GM23338 (cell line): ENCODE results near the gene R3HDML. TPM values are rescaled to one million over a fixed set of nuclear protein-coding genes. Genes with fewer than 3 reads are reported as not detected.

Experiments used
- ATAC-seq: fragments of 200-7000 bp; cut with Tn5 transposase; 3 replicates; pipeline ENCODE4 v1.9.1; 2020
- DNase-seq: peaks from one replicate; pipeline ENCODE4 v3.0.0-alpha.2; 2015; ENCODE audit warnings: low spot score
- H2AFZ ChIP-seq: fragments of 200-600 bp; sonication (generic); 2 replicates; pipeline ENCODE4 v1.8.0; 2016; ENCODE audit warnings: antibody characterized with exemption, mild to moderate bottlenecking, moderate library complexity
- H3F3A ChIP-seq: fragments of 200-600 bp; sonication (generic); replicated peaks from 2 replicates; pipeline ENCODE4 v1.8.0; 2017; ENCODE audit warnings: antibody characterized with exemption, mixed run types, low read depth
- H3K27ac ChIP-seq: fragments of 200-600 bp; sonication (generic); 2 replicates; pipeline ENCODE4 v1.6.1; 2016; ENCODE audit warnings: low read depth
- H3K27me3 ChIP-seq: fragments of 200-600 bp; sonication (generic); 2 replicates; pipeline ENCODE4 v1.8.0; 2016; ENCODE audit warnings: mild to moderate bottlenecking, mixed run types, moderate library complexity; ENCODE audit not compliant: insufficient read depth
- H3K36me3 ChIP-seq: fragments of 200-600 bp; sonication (generic); 2 replicates; pipeline ENCODE4 v1.8.0; 2016; ENCODE audit warnings: mild to moderate bottlenecking; ENCODE audit not compliant: insufficient read depth
- H3K4me1 ChIP-seq: fragments of 200-600 bp; sonication (generic); 2 replicates; pipeline ENCODE4 v1.8.0; 2016; ENCODE audit warnings: mild to moderate bottlenecking, moderate library complexity; ENCODE audit not compliant: insufficient read depth
- H3K4me2 ChIP-seq: fragments of 200-600 bp; sonication (generic); 2 replicates; pipeline ENCODE4 v1.7.1; 2017; ENCODE audit warnings: mixed run types
- H3K4me3 ChIP-seq: fragments of 200-600 bp; sonication (generic); 2 replicates; pipeline ENCODE4 v1.6.1; 2016; ENCODE audit warnings: mixed run types
- H3K79me2 ChIP-seq: fragments of 200-600 bp; sonication (generic); replicated peaks from 2 replicates; pipeline ENCODE4 v1.8.0; 2017; ENCODE audit warnings: mild to moderate bottlenecking; ENCODE audit not compliant: insufficient read depth
- H3K9me2 ChIP-seq: fragments of 200-600 bp; sonication (generic); 2 replicates; pipeline ENCODE4 v1.8.0; 2017; ENCODE audit not compliant: insufficient read depth
- H4K20me1 ChIP-seq: fragments of 200-600 bp; sonication (generic); replicated peaks from 2 replicates; pipeline ENCODE4 v1.8.0; 2017; ENCODE audit warnings: mild to moderate bottlenecking; ENCODE audit not compliant: insufficient read depth
- H3K27ac Mint-ChIP-seq: 2 replicates; pipeline ENCODE4 v1.8.0; 2020; ENCODE audit warnings: inconsistent platforms, mild to moderate bottlenecking, moderate library complexity, mixed read lengths
- H3K27me3 Mint-ChIP-seq: 3 replicates; pipeline ENCODE4 v1.8.0; 2022; ENCODE audit warnings: low read depth, mild to moderate bottlenecking, moderate library complexity, mixed read lengths, inconsistent platforms; ENCODE audit not compliant: insufficient read depth, poor library complexity
- H3K36me3 Mint-ChIP-seq: 3 replicates; pipeline ENCODE4 v1.8.0; 2021; ENCODE audit warnings: low read depth, mild to moderate bottlenecking, inconsistent platforms, moderate library complexity, mixed read lengths
- H3K4me1 Mint-ChIP-seq: 3 replicates; pipeline ENCODE4 v1.8.0; 2020; ENCODE audit warnings: mild to moderate bottlenecking, inconsistent platforms, mixed read lengths
- H3K4me3 Mint-ChIP-seq: 3 replicates; pipeline ENCODE4 v1.8.0; 2021; ENCODE audit warnings: moderate library complexity, mild to moderate bottlenecking, inconsistent platforms, mixed read lengths
- H3K9me3 Mint-ChIP-seq: 3 replicates; pipeline ENCODE4 v1.8.0; 2020; ENCODE audit warnings: moderate library complexity, mild to moderate bottlenecking, inconsistent platforms, mixed read lengths
- CREB1 ChIP-seq: fragments of 250-450 bp; sonication (Bioruptor Pico); IDR thresholded peaks from 2 replicates; pipeline ENCODE4 v1.5.0; 2020; ENCODE audit warnings: low read depth, mild to moderate bottlenecking, moderate library complexity
- EZH2 ChIP-seq: fragments of 200-600 bp; sonication (generic); IDR thresholded peaks from one replicate; pipeline ENCODE4 v1.8.0; 2017; ENCODE audit warnings: antibody characterized with exemption, mild to moderate bottlenecking, low read depth; ENCODE audit not compliant: unreplicated experiment
- EZH2phosphoT487 ChIP-seq: fragments of 200-600 bp; sonication (generic); IDR thresholded peaks from one replicate; pipeline ENCODE4 v1.8.1; 2018; ENCODE audit warnings: antibody characterized with exemption; ENCODE audit not compliant: unreplicated experiment
- JUNB ChIP-seq: IDR thresholded peaks from one replicate; pipeline ENCODE4 v1.6.1; 2016; ENCODE audit warnings: antibody characterized with exemption; ENCODE audit not compliant: unreplicated experiment
- NANOG ChIP-seq: IDR thresholded peaks from 2 replicates; pipeline ENCODE4 v1.6.1; 2016; ENCODE audit warnings: antibody characterized with exemption, borderline replicate concordance
- POLR2AphosphoS5 ChIP-seq: IDR thresholded peaks from 2 replicates; pipeline ENCODE4 v1.6.1; 2016; ENCODE audit warnings: antibody characterized with exemption, low read depth
- STAT1 ChIP-seq: IDR thresholded peaks from one replicate; pipeline ENCODE4 v1.6.1; 2016; ENCODE audit warnings: antibody characterized with exemption; ENCODE audit not compliant: unreplicated experiment
- ZNF114 ChIP-seq: fragments of 250-450 bp; sonication (Bioruptor Pico); IDR thresholded peaks from 2 replicates; pipeline ENCODE4 v1.5.0; 2020; ENCODE audit warnings: mild to moderate bottlenecking, moderate library complexity
- ZNF331 ChIP-seq: fragments of 250-450 bp; sonication (Bioruptor Pico); IDR thresholded peaks from 2 replicates; pipeline ENCODE4 v1.5.0; 2020; ENCODE audit warnings: low read depth, mild to moderate bottlenecking, moderate library complexity
- polyA plus RNA-seq: library from polyadenylated mRNA; unstranded; fragments of >200 nt; fragmentation: Nextera tagmentation; extraction: Ambion mirVana; gene quantifications from 2 replicates; pipeline ENCODE4 v1.2.1, GENCODE V29; 2016
- total RNA-seq: library from RNA; depleted of rRNA; stranded (reverse); fragments of >200 nt; shearing (Covaris generic); gene quantifications from 2 replicates; pipeline ENCODE4 v1.2.3, GENCODE V29; 2014
- TF ChIP-seq, protein P1 (sequence below): IDR thresholded peaks from 2 replicates; pipeline ENCODE4 v1.6.1; 2016; ENCODE audit warnings: antibody characterized with exemption
- TF ChIP-seq, protein P2 (sequence below), 2 experiments: fragments of 200-600 bp in 1 of 2; sonication (generic) in 1 of 2; conservative IDR thresholded peaks; 2 replicates each; pipeline versions ENCODE4 v1.5.1 to v1.6.1; 2016 to 2017; ENCODE audit warnings: antibody characterized with exemption in 2 of 2, low read depth in 2 of 2, mild to moderate bottlenecking in 2 of 2, moderate library complexity in 1 of 2
- TF ChIP-seq, protein P3 (sequence below): fragments of 250-450 bp; sonication (Bioruptor Pico); IDR thresholded peaks from 2 replicates; pipeline ENCODE4 v1.5.0; 2020; ENCODE audit warnings: mild to moderate bottlenecking, moderate library complexity

Gene R3HDML
- total and polyA plus RNA-seq, 2 experiments from 2014 or later = not detected

DNA sequence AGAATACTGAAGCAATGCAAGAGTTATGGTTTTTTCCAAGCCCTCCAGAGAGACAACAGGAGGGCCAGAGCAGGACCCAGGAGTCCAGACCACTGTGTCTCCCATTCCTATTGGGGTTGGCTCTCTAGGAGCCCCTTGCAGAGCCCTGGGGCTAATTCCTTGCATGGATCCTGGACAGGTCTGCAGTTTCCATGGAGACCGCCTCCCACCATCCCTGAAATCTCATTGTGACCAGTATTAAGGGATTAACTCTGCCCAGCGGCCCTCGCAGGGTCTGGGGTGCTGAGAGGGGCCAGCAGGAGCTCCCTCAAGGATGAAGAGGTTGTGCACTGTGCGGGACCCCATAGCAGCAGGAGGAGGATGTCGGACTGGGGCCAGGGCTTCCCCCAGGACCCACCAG, 53.4 kb downstream of the R3HDML start:
- H3K4me3 Mint-ChIP-seq = no peak overlapping the region
- H3K27me3 Mint-ChIP-seq = peaks cover 11% of the 10 kb centered on the region
- Histone ChIP-seq H2AFZ (no peak overlapping the region), H4K20me1 (no peaks in the 10 kb centered on the region), H3K4me3 (no peak overlapping the region), H3K27me3 (peaks cover 4% of the 10 kb centered on the region; the same call in 1 of the 2 replicates), H3K27ac (no peak overlapping the region), H3F3A (no peaks in the 10 kb centered on the region), H3K36me3 (no peaks in the 10 kb centered on the region), H3K4me2 (no peak overlapping the region), H3K79me2 (no peaks in the 10 kb centered on the region), H3K9me2 (no peaks in the 10 kb centered on the region), H3K4me1 (no peaks in the 10 kb centered on the region; the same call in 1 of the 2 replicates)
- no peak overlapping the region for H3K27ac Mint-ChIP-seq
- TF ChIP-seq EZH2 = no peak
- TF ChIP-seq JUNB = no peak
- TF ChIP-seq NANOG = no peak
- no peak for TF ChIP-seq CREB1 (CRISPR knock-in tag)
- no peak for TF ChIP-seq ZNF114 (CRISPR knock-in tag)
- TF ChIP-seq ZNF331 (CRISPR knock-in tag) = no peak
- TF ChIP-seq, protein P1, sequence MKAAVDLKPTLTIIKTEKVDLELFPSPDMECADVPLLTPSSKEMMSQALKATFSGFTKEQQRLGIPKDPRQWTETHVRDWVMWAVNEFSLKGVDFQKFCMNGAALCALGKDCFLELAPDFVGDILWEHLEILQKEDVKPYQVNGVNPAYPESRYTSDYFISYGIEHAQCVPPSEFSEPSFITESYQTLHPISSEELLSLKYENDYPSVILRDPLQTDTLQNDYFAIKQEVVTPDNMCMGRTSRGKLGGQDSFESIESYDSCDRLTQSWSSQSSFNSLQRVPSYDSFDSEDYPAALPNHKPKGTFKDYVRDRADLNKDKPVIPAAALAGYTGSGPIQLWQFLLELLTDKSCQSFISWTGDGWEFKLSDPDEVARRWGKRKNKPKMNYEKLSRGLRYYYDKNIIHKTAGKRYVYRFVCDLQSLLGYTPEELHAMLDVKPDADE = no peak
- TF ChIP-seq, protein P2, sequence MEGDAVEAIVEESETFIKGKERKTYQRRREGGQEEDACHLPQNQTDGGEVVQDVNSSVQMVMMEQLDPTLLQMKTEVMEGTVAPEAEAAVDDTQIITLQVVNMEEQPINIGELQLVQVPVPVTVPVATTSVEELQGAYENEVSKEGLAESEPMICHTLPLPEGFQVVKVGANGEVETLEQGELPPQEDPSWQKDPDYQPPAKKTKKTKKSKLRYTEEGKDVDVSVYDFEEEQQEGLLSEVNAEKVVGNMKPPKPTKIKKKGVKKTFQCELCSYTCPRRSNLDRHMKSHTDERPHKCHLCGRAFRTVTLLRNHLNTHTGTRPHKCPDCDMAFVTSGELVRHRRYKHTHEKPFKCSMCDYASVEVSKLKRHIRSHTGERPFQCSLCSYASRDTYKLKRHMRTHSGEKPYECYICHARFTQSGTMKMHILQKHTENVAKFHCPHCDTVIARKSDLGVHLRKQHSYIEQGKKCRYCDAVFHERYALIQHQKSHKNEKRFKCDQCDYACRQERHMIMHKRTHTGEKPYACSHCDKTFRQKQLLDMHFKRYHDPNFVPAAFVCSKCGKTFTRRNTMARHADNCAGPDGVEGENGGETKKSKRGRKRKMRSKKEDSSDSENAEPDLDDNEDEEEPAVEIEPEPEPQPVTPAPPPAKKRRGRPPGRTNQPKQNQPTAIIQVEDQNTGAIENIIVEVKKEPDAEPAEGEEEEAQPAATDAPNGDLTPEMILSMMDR (conservative IDR thresholded peaks at IDR 0.05; ENCODE audit: low read depth in 2 of 2) = no peak
- H3K36me3 Mint-ChIP-seq = no peaks in the 10 kb centered on the region
- ATAC-seq = no peak
- H3K9me3 Mint-ChIP-seq = no peaks in the 10 kb centered on the region
- no peak for DNase-seq
- peaks cover 3% of the 10 kb centered on the region; the same call in 1 of the 3 replicates for H3K4me1 Mint-ChIP-seq

DNA sequence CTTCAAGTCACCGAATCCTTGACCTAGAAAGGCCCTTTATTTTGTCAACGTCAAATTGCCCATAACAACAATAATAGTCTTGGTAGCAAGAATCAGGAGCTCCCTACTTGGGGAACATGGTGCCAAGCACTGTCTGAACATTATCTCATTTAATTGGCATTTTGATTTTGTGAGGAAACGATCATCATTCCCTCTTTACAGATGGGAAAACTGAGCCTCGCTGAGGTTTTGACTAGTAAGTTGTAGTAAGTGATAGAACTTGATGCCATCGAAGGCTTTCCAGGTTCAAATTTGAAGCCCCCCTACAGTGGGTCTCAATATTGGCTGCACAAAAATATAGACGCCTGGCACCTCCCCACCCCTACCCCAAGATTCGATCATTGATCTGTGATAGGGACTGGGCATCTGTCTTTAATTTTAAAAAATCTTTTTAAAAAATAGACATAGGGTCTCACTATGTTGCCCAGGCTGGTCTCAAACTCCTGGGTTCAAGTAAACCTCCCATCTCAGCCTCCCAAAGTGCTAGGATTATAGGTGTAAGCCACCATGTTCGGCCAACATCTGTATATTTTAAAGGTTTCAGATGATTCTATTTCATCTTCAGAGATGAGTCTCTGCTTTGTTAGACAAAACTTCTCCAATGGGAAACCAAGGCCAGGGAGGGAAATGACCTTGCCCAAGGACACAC, 55.4 kb downstream of the R3HDML start:
- Histone ChIP-seq H3K9me2 (no peaks in the 10 kb centered on the region), H3K36me3 (no peaks in the 10 kb centered on the region), H4K20me1 (no peaks in the 10 kb centered on the region), H3K27ac (no peak overlapping the region), H2AFZ (no peak overlapping the region), H3K4me2 (no peak overlapping the region), H3K79me2 (no peaks in the 10 kb centered on the region), H3K4me1 (no peaks in the 10 kb centered on the region; the same call in 1 of the 2 replicates), H3K4me3 (no peak overlapping the region), H3K27me3 (peaks cover 4% of the 10 kb centered on the region; the same call in 1 of the 2 replicates), H3F3A (no peaks in the 10 kb centered on the region)
- no peak overlapping the region for H3K4me3 Mint-ChIP-seq
- no peaks in the 10 kb centered on the region for H3K36me3 Mint-ChIP-seq
- H3K9me3 Mint-ChIP-seq = no peaks in the 10 kb centered on the region
- H3K4me1 Mint-ChIP-seq = peaks cover 3% of the 10 kb centered on the region; the same call in 1 of the 3 replicates
- ATAC-seq = no peak
- H3K27ac Mint-ChIP-seq = no peak overlapping the region
- DNase-seq = no peak
- peaks cover 11% of the 10 kb centered on the region for H3K27me3 Mint-ChIP-seq
- TF ChIP-seq JUNB = no peak
- TF ChIP-seq EZH2 = no peak
- no peak for TF ChIP-seq POLR2AphosphoS5
- no peak for TF ChIP-seq ZNF331 (CRISPR knock-in tag)
- TF ChIP-seq EZH2phosphoT487 = no peak
- no peak for TF ChIP-seq NANOG
- no peak for TF ChIP-seq STAT1
- no peak for TF ChIP-seq CREB1 (CRISPR knock-in tag)
- no peak for TF ChIP-seq ZNF114 (CRISPR knock-in tag)
- TF ChIP-seq, protein P3, sequence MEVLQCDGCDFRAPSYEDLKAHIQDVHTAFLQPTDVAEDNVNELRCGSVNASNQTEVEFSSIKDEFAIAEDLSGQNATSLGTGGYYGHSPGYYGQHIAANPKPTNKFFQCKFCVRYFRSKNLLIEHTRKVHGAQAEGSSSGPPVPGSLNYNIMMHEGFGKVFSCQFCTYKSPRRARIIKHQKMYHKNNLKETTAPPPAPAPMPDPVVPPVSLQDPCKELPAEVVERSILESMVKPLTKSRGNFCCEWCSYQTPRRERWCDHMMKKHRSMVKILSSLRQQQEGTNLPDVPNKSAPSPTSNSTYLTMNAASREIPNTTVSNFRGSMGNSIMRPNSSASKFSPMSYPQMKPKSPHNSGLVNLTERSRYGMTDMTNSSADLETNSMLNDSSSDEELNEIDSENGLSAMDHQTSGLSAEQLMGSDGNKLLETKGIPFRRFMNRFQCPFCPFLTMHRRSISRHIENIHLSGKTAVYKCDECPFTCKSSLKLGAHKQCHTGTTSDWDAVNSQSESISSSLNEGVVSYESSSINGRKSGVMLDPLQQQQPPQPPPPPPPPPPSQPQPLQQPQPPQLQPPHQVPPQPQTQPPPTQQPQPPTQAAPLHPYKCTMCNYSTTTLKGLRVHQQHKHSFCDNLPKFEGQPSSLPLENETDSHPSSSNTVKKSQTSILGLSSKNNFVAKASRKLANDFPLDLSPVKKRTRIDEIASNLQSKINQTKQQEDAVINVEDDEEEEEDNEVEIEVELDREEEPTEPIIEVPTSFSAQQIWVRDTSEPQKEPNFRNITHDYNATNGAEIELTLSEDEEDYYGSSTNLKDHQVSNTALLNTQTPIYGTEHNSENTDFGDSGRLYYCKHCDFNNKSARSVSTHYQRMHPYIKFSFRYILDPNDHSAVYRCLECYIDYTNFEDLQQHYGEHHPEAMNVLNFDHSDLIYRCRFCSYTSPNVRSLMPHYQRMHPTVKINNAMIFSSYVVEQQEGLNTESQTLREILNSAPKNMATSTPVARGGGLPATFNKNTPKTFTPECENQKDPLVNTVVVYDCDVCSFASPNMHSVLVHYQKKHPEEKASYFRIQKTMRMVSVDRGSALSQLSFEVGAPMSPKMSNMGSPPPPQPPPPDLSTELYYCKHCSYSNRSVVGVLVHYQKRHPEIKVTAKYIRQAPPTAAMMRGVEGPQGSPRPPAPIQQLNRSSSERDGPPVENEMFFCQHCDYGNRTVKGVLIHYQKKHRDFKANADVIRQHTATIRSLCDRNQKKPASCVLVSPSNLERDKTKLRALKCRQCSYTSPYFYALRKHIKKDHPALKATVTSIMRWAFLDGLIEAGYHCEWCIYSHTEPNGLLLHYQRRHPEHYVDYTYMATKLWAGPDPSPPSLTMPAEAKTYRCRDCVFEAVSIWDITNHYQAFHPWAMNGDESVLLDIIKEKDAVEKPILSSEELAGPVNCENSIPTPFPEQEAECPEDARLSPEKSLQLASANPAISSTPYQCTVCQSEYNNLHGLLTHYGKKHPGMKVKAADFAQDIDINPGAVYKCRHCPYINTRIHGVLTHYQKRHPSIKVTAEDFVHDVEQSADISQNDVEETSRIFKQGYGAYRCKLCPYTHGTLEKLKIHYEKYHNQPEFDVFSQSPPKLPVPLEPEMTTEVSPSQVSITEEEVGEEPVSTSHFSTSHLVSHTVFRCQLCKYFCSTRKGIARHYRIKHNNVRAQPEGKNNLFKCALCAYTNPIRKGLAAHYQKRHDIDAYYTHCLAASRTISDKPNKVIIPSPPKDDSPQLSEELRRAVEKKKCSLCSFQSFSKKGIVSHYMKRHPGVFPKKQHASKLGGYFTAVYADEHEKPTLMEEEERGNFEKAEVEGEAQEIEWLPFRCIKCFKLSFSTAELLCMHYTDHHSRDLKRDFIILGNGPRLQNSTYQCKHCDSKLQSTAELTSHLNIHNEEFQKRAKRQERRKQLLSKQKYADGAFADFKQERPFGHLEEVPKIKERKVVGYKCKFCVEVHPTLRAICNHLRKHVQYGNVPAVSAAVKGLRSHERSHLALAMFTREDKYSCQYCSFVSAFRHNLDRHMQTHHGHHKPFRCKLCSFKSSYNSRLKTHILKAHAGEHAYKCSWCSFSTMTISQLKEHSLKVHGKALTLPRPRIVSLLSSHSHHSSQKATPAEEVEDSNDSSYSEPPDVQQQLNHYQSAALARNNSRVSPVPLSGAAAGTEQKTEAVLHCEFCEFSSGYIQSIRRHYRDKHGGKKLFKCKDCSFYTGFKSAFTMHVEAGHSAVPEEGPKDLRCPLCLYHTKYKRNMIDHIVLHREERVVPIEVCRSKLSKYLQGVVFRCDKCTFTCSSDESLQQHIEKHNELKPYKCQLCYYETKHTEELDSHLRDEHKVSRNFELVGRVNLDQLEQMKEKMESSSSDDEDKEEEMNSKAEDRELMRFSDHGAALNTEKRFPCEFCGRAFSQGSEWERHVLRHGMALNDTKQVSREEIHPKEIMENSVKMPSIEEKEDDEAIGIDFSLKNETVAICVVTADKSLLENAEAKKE (CRISPR knock-in tag) = no peak
